HEK293 (cell line): ENCODE results near the gene CUL9.

Source experiments
- CTCF ChIA-PET: fragments of 350-600 bp; formaldehyde crosslinking; extraction: SDS; loops from one replicate; lab custom pipeline; 2021; ENCODE audit warnings: antibody characterized with exemption; lab: Yijun Ruan, JAX
- POLR2A ChIA-PET: fragments of 300-600 bp; formaldehyde crosslinking; extraction: SDS; loops from one replicate; lab custom pipeline; 2020; ENCODE audit warnings: antibody characterized with exemption, inconsistent platforms; lab: Yijun Ruan, JAX
- H3K27ac ChIP-seq: fragments of 200-500 bp; sonication (Bioruptor generic); 2 replicates; pipeline ENCODE4 v1.5.1; 2014; ENCODE audit warnings: low read depth, low read length, control low read depth, inconsistent platforms; ENCODE audit errors: extremely low read depth
- H3K36me3 ChIP-seq, 2 experiments: fragments of 200-500 bp in 1 of 2; sonication (Bioruptor generic) in 1 of 2; 1 replicate in 1 of 2; 2 replicates in 1 of 2; pipeline ENCODE4 v1.5.1; 2014 to 2017; ENCODE audit warnings: inconsistent platforms in 2 of 2, low read length in 2 of 2; ENCODE audit not compliant: control insufficient read depth in 2 of 2, insufficient read depth in 1 of 2
- H3K4me1 ChIP-seq: fragments of 200-500 bp; sonication (Bioruptor generic); 2 replicates; pipeline ENCODE4 v1.5.1; 2014; ENCODE audit warnings: mild to moderate bottlenecking, low read length, inconsistent platforms; ENCODE audit not compliant: control insufficient read depth, insufficient read depth
- H3K4me3 ChIP-seq: 2 replicates; pipeline ENCODE4 v1.5.1; 2011; ENCODE audit warnings: low read depth, mild to moderate bottlenecking, control low read depth, low read length, moderate library complexity
- H3K9me3 ChIP-seq: fragments of 200-500 bp; sonication (Bioruptor generic); 2 replicates; pipeline ENCODE4 v1.5.1; 2014; ENCODE audit warnings: low read depth, low read length, inconsistent platforms; ENCODE audit not compliant: control insufficient read depth, insufficient read depth
- KLF1 ChIP-seq: fragments of 450-650 bp; formaldehyde crosslinking; IDR thresholded peaks from 2 replicates; pipeline ENCODE4 v1.5.1; 2016; ENCODE audit warnings: missing biosample characterization, missing genetic modification characterization
- SP3 ChIP-seq: fragments of 450-650 bp; formaldehyde crosslinking; IDR thresholded peaks from 2 replicates; pipeline ENCODE4 v1.5.1; 2016; ENCODE audit warnings: missing biosample characterization, missing genetic modification characterization
- ZBTB10 ChIP-seq: fragments of 450-650 bp; formaldehyde crosslinking; IDR thresholded peaks from 2 replicates; pipeline ENCODE4 v1.5.1; 2016; ENCODE audit warnings: missing biosample characterization, missing genetic modification characterization
- ZBTB21 ChIP-seq: fragments of 450-650 bp; formaldehyde crosslinking; IDR thresholded peaks from 2 replicates; pipeline ENCODE4 v1.5.1; 2017; ENCODE audit warnings: missing biosample characterization, missing genetic modification characterization
- ZFHX2 ChIP-seq: fragments of 450-650 bp; formaldehyde crosslinking; conservative IDR thresholded peaks from 2 replicates; pipeline ENCODE4 v1.5.1; 2016; ENCODE audit warnings: missing biosample characterization, missing genetic modification characterization
- ZIC2 ChIP-seq: fragments of 450-650 bp; formaldehyde crosslinking; IDR thresholded peaks from 2 replicates; pipeline ENCODE4 v1.5.1; 2016; ENCODE audit warnings: missing biosample characterization, missing genetic modification characterization
- ZNF10 ChIP-seq: fragments of 450-650 bp; formaldehyde crosslinking; IDR thresholded peaks from 2 replicates; pipeline ENCODE4 v1.5.1; 2017; ENCODE audit warnings: missing biosample characterization, missing genetic modification characterization
- ZNF18 ChIP-seq: fragments of 450-650 bp; formaldehyde crosslinking; IDR thresholded peaks from 2 replicates; pipeline ENCODE4 v1.5.1; 2016; ENCODE audit warnings: missing biosample characterization, missing genetic modification characterization
- ZNF211 ChIP-seq: fragments of 450-650 bp; formaldehyde crosslinking; IDR thresholded peaks from 2 replicates; pipeline ENCODE4 v1.5.1; 2016; ENCODE audit warnings: low read depth, missing biosample characterization, missing genetic modification characterization
- ZNF274 ChIP-seq, 2 experiments: fragments of 200-500 bp in 1 of 2; fragments of 450-650 bp in 1 of 2; sonication (Bioruptor generic) in 1 of 2; formaldehyde crosslinking in 1 of 2; IDR thresholded peaks; 2 replicates each; pipeline versions ENCODE4 v1.5.1 to v1.6.1; 2014 to 2016; ENCODE audit warnings: borderline replicate concordance in 1 of 2, inconsistent platforms in 1 of 2, low read length in 1 of 2, missing biosample characterization in 1 of 2, missing genetic modification characterization in 1 of 2
- ZNF558 ChIP-seq: fragments of 450-650 bp; formaldehyde crosslinking; IDR thresholded peaks from 2 replicates; pipeline ENCODE4 v1.5.1; 2016; ENCODE audit warnings: missing biosample characterization, missing genetic modification characterization
- ZNF560 ChIP-seq: fragments of 450-650 bp; formaldehyde crosslinking; IDR thresholded peaks from 2 replicates; pipeline ENCODE4 v1.5.1; 2017; ENCODE audit warnings: missing biosample characterization, missing genetic modification characterization, borderline replicate concordance
- ZNF660 ChIP-seq: fragments of 450-650 bp; IDR thresholded peaks from 2 replicates; pipeline ENCODE4 v1.5.1; 2018; ENCODE audit warnings: missing biosample characterization, mild to moderate bottlenecking, missing genetic modification characterization
- ZNF76 ChIP-seq: fragments of 450-650 bp; formaldehyde crosslinking; IDR thresholded peaks from 2 replicates; pipeline ENCODE4; 2016; ENCODE audit warnings: low read depth, missing biosample characterization, missing genetic modification characterization, borderline replicate concordance
- ZNF776 ChIP-seq: fragments of 450-650 bp; formaldehyde crosslinking; IDR thresholded peaks from 2 replicates; pipeline ENCODE4 v1.5.0; 2017; ENCODE audit warnings: missing biosample characterization, missing genetic modification characterization, borderline replicate concordance
- ZXDB ChIP-seq: fragments of 450-650 bp; formaldehyde crosslinking; IDR thresholded peaks from 2 replicates; pipeline ENCODE4 v1.5.1; 2016; ENCODE audit warnings: missing biosample characterization, missing genetic modification characterization
- TF ChIP-seq, protein P1 (sequence below): fragments of 450-650 bp; formaldehyde crosslinking; optimal IDR thresholded peaks from 2 replicates; pipeline ENCODE3; 2016; ENCODE audit warnings: missing biosample characterization, mild to moderate bottlenecking, missing genetic modification characterization
- TF ChIP-seq, protein P2 (sequence below): fragments of 450-650 bp; IDR thresholded peaks from 2 replicates; pipeline ENCODE4 v1.5.1; 2018; ENCODE audit warnings: missing biosample characterization, missing genetic modification characterization

Gene CUL9

DNA sequence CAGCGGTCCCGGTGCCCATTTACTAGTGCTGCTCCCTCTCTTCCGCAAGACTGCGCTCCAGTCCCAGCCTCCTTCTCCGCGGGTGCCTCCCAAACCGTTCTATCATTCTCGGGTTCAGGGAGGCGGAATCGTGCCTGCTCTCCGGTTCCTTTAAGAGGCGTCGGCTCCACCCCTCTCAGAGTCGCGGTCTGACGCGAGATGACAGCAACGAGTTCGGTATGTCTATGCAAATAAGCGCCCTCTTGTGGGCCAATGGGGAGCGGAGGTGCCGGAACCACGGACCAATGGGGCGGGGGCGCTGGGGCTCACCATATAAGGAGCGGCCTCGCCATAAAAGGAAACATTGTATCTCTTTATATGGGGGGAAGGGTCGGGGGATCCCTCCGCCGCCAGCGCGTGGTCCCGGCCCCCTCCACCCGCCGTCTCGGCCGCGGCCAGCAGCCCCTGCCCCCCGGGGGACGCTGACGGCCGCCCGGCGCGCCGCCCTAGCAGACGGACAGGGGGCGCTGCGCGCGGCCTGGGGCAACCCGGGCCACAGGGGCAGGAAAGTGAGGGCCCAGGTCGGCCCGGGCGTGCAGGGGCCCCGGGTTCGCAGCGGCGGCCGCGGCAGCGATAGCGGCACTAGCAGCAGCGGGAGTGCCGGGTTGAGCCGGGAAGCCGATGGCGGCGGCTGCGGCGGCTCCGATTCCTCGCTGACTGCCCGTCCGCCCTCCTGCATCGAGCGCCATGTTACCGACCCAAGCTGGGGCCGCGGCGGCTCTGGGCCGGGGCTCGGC is 10.9 kb upstream of the CUL9 start, which contains the start of gene SRF (continued):
- TF ChIP-seq ZNF18 = no peak
- TF ChIP-seq, protein P1, sequence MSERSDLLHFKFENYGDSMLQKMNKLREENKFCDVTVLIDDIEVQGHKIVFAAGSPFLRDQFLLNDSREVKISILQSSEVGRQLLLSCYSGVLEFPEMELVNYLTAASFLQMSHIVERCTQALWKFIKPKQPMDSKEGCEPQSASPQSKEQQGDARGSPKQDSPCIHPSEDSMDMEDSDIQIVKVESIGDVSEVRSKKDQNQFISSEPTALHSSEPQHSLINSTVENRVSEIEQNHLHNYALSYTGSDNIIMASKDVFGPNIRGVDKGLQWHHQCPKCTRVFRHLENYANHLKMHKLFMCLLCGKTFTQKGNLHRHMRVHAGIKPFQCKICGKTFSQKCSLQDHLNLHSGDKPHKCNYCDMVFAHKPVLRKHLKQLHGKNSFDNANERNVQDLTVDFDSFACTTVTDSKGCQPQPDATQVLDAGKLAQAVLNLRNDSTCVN = peak; percentile 37
- peak; percentile 2; the same call in 1 of the 2 replicates for TF ChIP-seq ZXDB
- peak; percentile 17; the same call in 1 of the 2 replicates for TF ChIP-seq ZNF76 (tag by site-specific recombination)
- peak; percentile 73 for TF ChIP-seq ZNF660 (tag by site-specific recombination)
- 0 out of 2 replicates have a peak, but pooled peaks have one; percentile 11 for TF ChIP-seq ZFHX2 (tag by site-specific recombination)
- TF ChIP-seq ZNF558 = no peak
- peak; percentile 70 for TF ChIP-seq SP3 (tag by site-specific recombination)
- TF ChIP-seq, protein P2, sequence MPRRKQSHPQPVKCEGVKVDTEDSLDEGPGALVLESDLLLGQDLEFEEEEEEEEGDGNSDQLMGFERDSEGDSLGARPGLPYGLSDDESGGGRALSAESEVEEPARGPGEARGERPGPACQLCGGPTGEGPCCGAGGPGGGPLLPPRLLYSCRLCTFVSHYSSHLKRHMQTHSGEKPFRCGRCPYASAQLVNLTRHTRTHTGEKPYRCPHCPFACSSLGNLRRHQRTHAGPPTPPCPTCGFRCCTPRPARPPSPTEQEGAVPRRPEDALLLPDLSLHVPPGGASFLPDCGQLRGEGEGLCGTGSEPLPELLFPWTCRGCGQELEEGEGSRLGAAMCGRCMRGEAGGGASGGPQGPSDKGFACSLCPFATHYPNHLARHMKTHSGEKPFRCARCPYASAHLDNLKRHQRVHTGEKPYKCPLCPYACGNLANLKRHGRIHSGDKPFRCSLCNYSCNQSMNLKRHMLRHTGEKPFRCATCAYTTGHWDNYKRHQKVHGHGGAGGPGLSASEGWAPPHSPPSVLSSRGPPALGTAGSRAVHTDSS (tag by site-specific recombination) = peak; percentile 32; the same call in 1 of the 2 replicates
- TF ChIP-seq ZNF10 (tag by site-specific recombination) = 0 out of 2 replicates have a peak, but pooled peaks have one; percentile 26
- 0 out of 2 replicates have a peak, but pooled peaks have one; percentile 15 for TF ChIP-seq ZBTB21
- TF ChIP-seq KLF1 (tag by site-specific recombination) = peak; percentile 48; the same call in 1 of the 2 replicates
- no peak for TF ChIP-seq ZIC2 (tag by site-specific recombination)
- peak; percentile 85 for TF ChIP-seq ZBTB10

GRCh38 chr6:43171707-43172103 is 10.3 kb upstream of the CUL9 start:
- Histone ChIP-seq H3K4me1 (peaks cover 15% of the 10 kb centered on the region), H3K27ac (peak overlapping the region; percentile 98), H3K9me3 (no peaks in the 10 kb centered on the region), H3K36me3 (peaks cover 16 to 25% of the 10 kb centered on the region in 2 experiments; a peak in 2 of 3 replicates)
- CTCF ChIA-PET = interaction anchor here (0.6 to 2.6 kb wide), 6 partner anchors 9 to 385 kb away, joined by 3 to 11 read pairs (median 4); partner anchors contain the start of genes CUL9 and DNPH1
- no peak for TF ChIP-seq ZNF274 (IDR thresholded peaks at IDR 0.05; ENCODE audit: low read length)
- no peak for TF ChIP-seq ZNF274 (tag by site-specific recombination; IDR thresholded peaks at IDR 0.05; ENCODE audit: borderline replicate concordance)
- TF ChIP-seq ZNF211 = no peak
- TF ChIP-seq ZNF776 = no peak
- no peak for TF ChIP-seq ZNF560
- TF ChIP-seq, all 188 proteins: peak for 0
- POLR2A ChIA-PET = interaction anchor here (1.0 to 2.4 kb wide), 4 partner anchors 9 to 242 kb away, joined by 4 to 12 read pairs (median 4); partner anchors contain the start of genes CNPY3 and CUL9
- H3K4me3 ChIP-seq = peak overlapping the region; percentile 82
